ENCODE data around the gene RSPH9. TPM values are rescaled to one million over a fixed set of nuclear protein-coding genes. Genes with fewer than 3 reads are reported as not detected.
A peak's percentile ranks its signal among the peaks of the same experiment; 100 is the strongest.

Gene RSPH9
- 0.05 and 0.69 TPM in 2 replicates for total RNA-seq (2014; rRNA removed; shearing (Covaris generic))

- DNase-seq (ENCODE audit: low read depth) = peak; percentile 70
Observed at GRCh38 chr6:43644940-43645612, at the start of gene RSPH9. RSPH9 (plus strand) TSS chr6:43645036; CDS start chr6:43645099, 63 bp downstream.

GRCh38 chr6:43600595-43600994 is 44.2 kb upstream of the RSPH9 start:
- no peak for DNase-seq (ENCODE audit: low read depth)

- DNase-seq (ENCODE audit: low read depth) = peak; percentile 63
Observed at GRCh38 chr6:43604174-43604573, 40.7 kb upstream of the RSPH9 start.

GRCh38 chr6:43606019-43606418 is 38.8 kb upstream of the RSPH9 start:
- no peak for DNase-seq (ENCODE audit: low read depth)

GRCh38 chr6:43608310-43608763 is 36.5 kb upstream of the RSPH9 start:
- peak; percentile 76 for DNase-seq (ENCODE audit: low read depth)

DNA sequence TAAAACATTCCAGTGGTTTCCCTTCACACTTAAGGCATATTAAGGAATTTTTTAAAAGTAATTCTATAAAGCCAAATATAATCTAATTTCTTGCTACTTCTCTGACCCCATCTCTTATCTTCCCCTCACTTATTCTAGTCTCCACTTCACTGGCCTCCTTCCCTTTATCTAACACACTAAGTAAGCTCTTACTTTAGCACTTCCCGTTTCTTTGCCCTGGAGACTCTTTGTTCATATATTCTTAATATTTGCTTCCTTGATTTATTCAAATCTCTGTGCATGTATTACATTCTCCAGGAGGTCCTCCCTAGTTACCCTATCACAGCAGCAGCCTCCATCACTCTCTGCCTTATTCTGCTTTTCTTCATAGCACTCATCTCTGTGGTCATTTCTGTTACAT is 36.0 kb upstream of the RSPH9 start:
- no peak for DNase-seq (ENCODE audit: low read depth)

GRCh38 chr6:43609402-43609801 is 35.4 kb upstream of the RSPH9 start:
- DNase-seq (ENCODE audit: low read depth) = no peak

DNA sequence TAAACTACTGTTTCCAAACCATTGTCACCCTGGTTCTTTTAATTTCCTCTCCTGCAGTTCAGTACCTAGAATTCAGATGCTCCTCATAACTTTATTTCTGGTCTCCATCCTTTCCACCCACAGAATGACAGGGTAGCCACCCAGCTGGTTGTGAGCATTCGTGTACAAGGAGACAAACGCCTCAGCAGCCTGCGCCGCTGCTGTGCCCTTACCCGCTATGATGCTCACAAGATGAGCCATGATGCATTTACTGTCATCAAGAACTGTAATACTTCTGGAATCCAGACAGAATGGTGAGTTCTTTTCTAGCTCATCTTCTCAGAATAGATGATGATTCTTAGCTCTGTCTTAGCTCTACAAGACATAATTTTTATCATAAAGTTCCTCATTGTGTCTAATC is 34.4 kb upstream of the RSPH9 start:
- no peak for DNase-seq (ENCODE audit: low read depth)

DNA sequence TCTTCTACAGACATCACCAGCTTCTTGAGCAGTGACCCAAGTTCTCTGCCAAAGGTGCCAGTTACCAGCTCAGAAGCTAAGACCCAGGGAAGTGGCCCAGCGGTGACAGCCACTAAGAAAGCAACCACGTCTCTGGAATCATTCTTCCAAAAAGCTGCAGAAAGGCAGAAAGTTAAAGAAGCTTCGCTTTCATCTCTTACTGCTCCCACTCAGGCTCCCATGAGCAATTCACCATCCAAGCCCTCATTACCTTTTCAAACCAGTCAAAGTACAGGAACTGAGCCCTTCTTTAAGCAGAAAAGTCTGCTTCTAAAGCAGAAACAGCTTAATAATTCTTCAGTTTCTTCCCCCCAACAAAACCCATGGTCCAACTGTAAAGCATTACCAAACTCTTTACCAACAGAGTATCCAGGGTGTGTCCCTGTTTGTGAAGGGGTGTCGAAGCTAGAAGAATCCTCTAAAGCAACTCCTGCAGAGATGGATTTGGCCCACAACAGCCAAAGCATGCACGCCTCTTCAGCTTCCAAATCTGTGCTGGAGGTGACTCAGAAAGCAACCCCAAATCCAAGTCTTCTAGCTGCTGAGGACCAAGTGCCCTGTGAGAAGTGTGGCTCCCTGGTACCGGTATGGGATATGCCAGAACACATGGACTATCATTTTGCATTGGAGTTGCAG is 31.0 kb upstream of the RSPH9 start:
- no peak for DNase-seq (ENCODE audit: low read depth)

DNA sequence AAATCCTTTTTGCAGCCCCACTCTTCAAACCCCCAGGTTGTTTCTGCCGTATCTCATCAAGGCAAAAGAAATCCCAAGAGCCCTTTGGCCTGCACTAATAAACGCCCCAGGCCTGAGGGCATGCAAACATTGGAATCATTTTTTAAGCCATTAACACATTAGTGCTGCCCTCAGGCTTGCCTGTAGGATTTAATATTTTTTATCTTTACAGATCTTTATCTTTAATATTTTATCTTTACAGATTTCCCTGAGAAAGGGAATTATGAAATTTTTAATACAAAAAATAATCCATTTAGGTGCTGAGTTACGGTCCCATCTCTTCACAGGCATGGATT is 30.5 kb upstream of the RSPH9 start:
- DNase-seq (ENCODE audit: low read depth) = no peak

GRCh38 chr6:43616725-43617472 is 27.9 kb upstream of the RSPH9 start:
- no peak for DNase-seq (ENCODE audit: low read depth)

DNA sequence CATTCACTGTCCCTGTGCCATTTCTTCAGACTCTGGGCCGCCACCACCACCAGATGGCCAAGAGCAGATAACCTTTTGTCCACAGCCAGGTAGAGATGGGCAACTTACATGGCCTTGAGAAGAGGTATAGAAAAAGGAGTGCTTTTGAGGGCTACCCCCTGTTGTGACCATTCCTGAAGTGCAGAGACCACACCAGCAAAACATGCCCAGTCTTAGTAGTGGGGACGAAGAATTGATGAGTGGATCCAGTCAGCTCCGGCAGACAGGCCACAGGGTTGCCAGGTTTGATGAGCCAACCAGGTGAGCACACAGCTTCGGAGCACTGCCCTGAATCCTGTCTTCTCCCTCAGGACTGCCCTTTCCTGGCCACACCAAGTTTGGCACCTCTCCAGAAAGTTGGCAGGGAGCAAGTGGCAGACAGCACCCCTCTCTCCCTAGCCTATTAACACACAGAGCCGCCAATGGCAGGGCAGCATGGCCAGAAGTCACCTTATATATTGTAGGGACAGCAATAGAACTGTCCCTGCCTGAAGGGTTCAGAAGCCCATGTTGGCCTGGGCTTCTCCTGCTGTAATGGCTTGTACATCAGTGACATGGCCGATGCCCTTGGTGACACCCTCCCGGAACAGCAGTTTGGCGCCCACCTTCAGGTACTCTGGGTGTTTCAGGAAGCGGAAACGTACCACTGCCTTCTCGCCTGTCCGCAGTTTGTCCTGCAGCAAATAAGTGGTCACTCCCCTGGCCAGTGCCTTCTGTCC is 23.6 kb upstream of the RSPH9 start:
- no peak for DNase-seq (ENCODE audit: low read depth)

GRCh38 chr6:43621836-43622180 is 23.0 kb upstream of the RSPH9 start:
- no peak for DNase-seq (ENCODE audit: low read depth)

- no peak for DNase-seq (ENCODE audit: low read depth)
Observed at GRCh38 chr6:43622541-43622940, 22.3 kb upstream of the RSPH9 start.

DNA sequence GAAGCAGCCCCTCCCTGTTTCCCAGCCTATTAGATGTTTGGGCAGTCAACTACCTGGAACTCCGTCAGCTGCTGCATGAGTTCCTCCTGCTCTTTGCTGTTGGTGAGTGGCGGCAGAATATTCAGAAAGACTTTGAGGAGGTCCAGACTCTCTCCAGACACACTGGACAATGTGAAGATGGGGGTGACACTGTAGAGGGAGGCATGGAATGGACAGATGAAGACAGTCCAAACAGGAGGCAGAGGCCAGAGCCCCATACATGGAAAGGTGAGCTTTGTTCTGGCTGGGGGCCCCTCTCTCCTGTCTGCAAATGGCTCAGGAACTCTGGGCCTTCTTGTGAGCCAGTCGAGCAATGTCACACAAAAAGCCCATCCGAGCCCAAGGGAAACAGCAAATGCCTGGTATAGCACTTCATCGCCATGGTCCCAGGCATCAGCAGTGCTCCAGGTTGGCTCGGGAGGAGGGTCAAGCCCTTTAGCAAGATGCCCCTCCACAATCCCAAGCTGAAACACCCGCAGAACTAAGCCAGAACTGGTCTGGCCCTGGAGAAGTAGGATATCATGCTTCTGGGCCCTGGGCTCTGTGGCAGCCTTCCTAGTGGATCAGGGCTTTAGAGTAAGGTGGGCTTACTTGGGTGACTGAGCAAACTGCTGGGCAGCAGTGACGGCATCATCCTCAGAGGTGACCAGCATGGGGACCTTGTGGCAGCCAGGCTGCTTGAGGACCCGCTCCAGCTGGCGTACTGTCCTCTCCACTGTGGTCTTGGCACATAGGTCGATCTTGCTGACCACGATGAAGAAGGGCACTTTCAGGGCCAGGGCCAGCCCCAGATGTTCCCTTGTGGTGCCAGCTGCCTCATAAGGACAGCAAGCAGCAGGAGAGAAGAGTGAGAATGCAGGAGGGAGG is 20.7 kb upstream of the RSPH9 start:
- DNase-seq (ENCODE audit: low read depth) = no peak

DNA sequence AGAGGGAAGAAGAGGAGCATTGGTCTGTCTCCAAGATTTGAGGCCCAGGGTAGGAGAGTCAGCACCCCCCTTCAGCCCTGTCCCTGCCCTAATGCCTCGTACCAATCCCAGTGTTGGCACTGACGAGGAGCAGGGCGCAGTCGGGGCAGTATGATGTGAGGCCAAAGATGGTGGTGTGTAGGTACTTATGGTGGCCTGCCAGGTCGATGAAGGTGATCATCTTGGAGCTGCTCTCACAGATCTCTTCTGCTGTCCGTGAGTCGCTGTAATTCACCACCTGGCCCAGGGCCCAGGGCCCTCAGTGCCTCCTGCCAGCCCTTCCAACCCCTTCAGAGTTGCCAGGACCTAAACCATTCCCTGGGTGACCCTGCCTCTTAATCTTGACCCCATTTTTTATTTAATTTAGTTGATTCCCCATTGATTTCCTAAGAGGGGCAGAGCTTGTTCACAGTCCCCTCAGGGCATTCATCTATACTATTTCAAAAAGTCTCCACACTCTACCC is 20.0 kb upstream of the RSPH9 start:
- DNase-seq (ENCODE audit: low read depth) = no peak

- DNase-seq (ENCODE audit: low read depth) = no peak
Observed at GRCh38 chr6:43625393-43625992, 19.3 kb upstream of the RSPH9 start.

GRCh38 chr6:43627008-43627825 is 17.6 kb upstream of the RSPH9 start:
- DNase-seq (ENCODE audit: low read depth) = peak; percentile 99

GRCh38 chr6:43628393-43629103 is 16.3 kb upstream of the RSPH9 start:
- DNase-seq (ENCODE audit: low read depth) = peak; percentile 77
